OCI-LY3 (cell line): ENCODE data around the gene SLC37A1.
A peak's percentile ranks its signal among the peaks of the same experiment; 100 is the strongest.

Experiments
- H2AFZ ChIP-seq: fragments of 200-600, 300-600 bp; shearing (Covaris generic); 2 replicates; pipeline ENCODE4 v1.6.0; 2014; ENCODE audit warnings: antibody characterized with exemption, low read depth, low read length
- H3K27ac ChIP-seq: fragments of 200-600, 300-600 bp; sonication (generic); 2 replicates; pipeline ENCODE4 v1.5.1; 2014; ENCODE audit warnings: mild to moderate bottlenecking, low read length, moderate library complexity, mixed read lengths
- H3K27me3 ChIP-seq: fragments of 200-600, 300-600 bp; sonication (generic); 2 replicates; pipeline ENCODE4 v1.6.1; 2014; ENCODE audit warnings: low read depth, low read length, mixed read lengths
- H3K36me3 ChIP-seq: fragments of 200-600, 300-600 bp; sonication (generic); replicated peaks from 2 replicates; pipeline ENCODE3; 2014; ENCODE audit warnings: low read depth, low read length, mixed read lengths
- H3K4me1 ChIP-seq: fragments of 300-600, 200-600 bp; sonication (generic); 2 replicates; pipeline ENCODE4 v1.6.1; 2014; ENCODE audit warnings: low read length, mixed read lengths
- H3K4me2 ChIP-seq: fragments of 200-600, 300-600 bp; sonication (generic); 2 replicates; pipeline ENCODE4 v1.6.1; 2014; ENCODE audit warnings: low read length, mixed read lengths
- H3K4me3 ChIP-seq: fragments of 300-600, 200-600 bp; sonication (generic); 2 replicates; pipeline ENCODE4 v1.5.1; 2014; ENCODE audit warnings: antibody characterized with exemption, mild to moderate bottlenecking, low read length, moderate library complexity
- H3K79me2 ChIP-seq: fragments of 300-600, 200-600 bp; shearing (Covaris generic); 2 replicates; pipeline ENCODE4 v1.6.1; 2014; ENCODE audit warnings: mild to moderate bottlenecking, low read length, mixed read lengths
- H3K9ac ChIP-seq: fragments of 300-600, 200-600 bp; shearing (Covaris generic); 2 replicates; pipeline ENCODE4 v1.6.0; 2014; ENCODE audit warnings: mild to moderate bottlenecking, low read length, moderate library complexity
- H3K9me3 ChIP-seq: fragments of 200-600, 300-600 bp; shearing (Covaris generic); 2 replicates; pipeline ENCODE4 v1.6.1; 2014; ENCODE audit warnings: low read length, mixed read lengths; ENCODE audit not compliant: insufficient read depth
- H4K20me1 ChIP-seq: fragments of 200-600, 300-600 bp; sonication (generic); 2 replicates; pipeline ENCODE4 v1.6.1; 2016; ENCODE audit warnings: low read length, mixed read lengths; ENCODE audit not compliant: insufficient read depth
- EZH2phosphoT487 ChIP-seq: fragments of 200-600 bp; shearing (Covaris generic); IDR thresholded peaks from 2 replicates; pipeline ENCODE4 v1.6.1; 2018; ENCODE audit warnings: antibody characterized with exemption, mixed run types, low read depth
- TF ChIP-seq, protein P1 (sequence below): fragments of 200-600, 300-600 bp; sonication (generic); IDR thresholded peaks from 2 replicates; pipeline ENCODE4 v1.5.1; 2014; ENCODE audit warnings: antibody characterized with exemption, low read length, low read depth

Gene SLC37A1

DNA sequence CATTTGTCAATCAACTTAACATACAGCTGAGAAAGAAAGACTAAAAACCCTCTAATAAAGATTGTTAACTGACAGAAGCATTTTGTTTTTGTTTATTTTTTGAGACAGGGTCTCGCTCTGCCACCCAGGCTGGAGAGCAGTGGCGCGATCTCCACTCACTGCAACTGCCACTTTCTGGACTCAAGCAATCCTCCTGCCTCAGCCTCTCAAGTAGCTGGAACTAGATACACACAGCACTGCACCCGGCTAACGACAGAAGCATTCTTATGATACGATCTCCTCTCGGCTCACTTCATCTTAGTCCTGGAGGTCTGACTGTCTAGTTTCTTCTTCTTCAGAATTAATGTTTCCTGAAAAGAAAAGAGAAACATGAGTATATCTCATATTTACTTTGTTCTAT, 41.1 kb upstream of the SLC37A1 start:
- Histone ChIP-seq H3K9me3 (no peaks in the 10 kb centered on the region), H4K20me1 (no peaks in the 10 kb centered on the region), H2AFZ (no peak overlapping the region), H3K79me2 (no peaks in the 10 kb centered on the region), H3K4me1 (peaks cover 88% of the 10 kb centered on the region), H3K9ac (no peak overlapping the region), H3K4me3 (no peak overlapping the region), H3K4me2 (no peak overlapping the region; the same call in 1 of the 2 replicates), H3K27me3 (no peaks in the 10 kb centered on the region), H3K27ac (no peak overlapping the region), H3K36me3 (no peaks in the 10 kb centered on the region)
- TF ChIP-seq EZH2phosphoT487 = no peak
- TF ChIP-seq, protein P1, sequence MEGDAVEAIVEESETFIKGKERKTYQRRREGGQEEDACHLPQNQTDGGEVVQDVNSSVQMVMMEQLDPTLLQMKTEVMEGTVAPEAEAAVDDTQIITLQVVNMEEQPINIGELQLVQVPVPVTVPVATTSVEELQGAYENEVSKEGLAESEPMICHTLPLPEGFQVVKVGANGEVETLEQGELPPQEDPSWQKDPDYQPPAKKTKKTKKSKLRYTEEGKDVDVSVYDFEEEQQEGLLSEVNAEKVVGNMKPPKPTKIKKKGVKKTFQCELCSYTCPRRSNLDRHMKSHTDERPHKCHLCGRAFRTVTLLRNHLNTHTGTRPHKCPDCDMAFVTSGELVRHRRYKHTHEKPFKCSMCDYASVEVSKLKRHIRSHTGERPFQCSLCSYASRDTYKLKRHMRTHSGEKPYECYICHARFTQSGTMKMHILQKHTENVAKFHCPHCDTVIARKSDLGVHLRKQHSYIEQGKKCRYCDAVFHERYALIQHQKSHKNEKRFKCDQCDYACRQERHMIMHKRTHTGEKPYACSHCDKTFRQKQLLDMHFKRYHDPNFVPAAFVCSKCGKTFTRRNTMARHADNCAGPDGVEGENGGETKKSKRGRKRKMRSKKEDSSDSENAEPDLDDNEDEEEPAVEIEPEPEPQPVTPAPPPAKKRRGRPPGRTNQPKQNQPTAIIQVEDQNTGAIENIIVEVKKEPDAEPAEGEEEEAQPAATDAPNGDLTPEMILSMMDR = no peak

DNA sequence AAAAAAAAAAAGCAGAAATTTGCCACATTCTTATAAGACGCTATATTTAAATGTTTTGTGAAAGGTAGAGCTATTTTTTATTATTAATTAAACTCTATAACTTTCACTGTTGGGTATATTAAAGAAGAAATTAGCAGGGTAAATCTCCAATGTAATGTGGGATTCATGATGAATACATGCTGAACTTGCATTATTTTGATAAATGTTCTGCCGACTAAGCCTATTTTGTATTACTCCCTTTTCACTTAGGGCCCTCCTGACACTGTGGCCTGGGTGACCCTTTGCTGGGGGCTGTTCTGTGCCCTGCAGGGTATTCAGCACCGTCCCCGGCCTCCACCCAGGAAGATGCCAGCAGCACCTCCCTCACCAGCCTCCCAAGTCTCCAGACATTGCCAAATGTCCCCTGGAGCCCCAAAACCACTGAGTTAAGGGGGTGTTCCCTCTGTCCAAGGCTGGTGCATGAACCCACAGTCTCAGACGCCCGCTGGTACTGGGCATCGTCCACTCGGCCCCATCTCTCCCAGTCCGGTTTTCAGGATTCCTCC, 40.1 kb upstream of the SLC37A1 start:
- Histone ChIP-seq H3K27me3 (no peaks in the 10 kb centered on the region), H3K4me1 (peaks cover 88% of the 10 kb centered on the region), H3K27ac (no peak overlapping the region), H3K79me2 (no peaks in the 10 kb centered on the region), H3K9me3 (no peaks in the 10 kb centered on the region), H4K20me1 (no peaks in the 10 kb centered on the region), H3K4me3 (no peak overlapping the region), H2AFZ (no peak overlapping the region), H3K36me3 (no peaks in the 10 kb centered on the region), H3K9ac (no peak overlapping the region), H3K4me2 (peak overlapping the region; percentile 83)
- TF ChIP-seq EZH2phosphoT487 = no peak
- TF ChIP-seq, protein P1 = no peak

DNA sequence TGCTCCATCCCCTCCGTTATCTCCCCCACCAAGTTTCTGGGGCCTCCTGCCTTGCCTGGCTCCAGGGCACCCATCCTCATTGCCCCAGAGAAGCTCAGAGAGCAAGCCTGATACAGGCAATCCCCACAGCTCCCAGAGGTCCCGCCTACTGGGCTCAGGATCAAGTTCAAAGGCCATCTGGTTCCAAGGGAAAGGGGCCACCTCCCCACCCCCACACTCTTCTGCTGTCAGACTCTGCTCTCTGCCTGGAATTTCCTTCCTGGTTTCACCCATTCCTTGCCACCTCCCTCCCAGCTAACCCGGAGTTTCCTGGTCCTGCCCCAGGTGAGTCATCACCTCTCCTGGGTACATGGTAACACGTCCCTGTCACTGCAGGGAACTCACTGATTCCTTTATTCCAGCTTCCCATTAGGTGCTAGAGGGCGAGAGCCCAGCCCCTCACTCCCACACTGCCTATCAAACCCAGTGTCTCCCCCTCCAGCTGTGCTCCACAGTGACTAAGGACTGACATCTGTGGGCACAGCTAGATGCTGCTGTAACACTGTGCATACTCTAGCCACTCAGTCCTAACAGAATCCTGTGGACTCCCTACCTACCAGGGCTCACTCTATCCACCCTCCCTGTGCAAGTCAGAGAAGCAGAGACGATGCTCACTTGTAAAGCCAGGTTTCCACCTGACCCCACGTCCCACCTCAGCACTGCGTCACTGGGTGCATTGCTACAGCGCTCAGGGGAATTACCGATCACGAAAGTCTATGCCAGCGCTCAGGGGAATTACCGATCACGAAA, 39.4 kb upstream of the SLC37A1 start:
- Histone ChIP-seq H3K9ac (no peak overlapping the region), H3K9me3 (no peaks in the 10 kb centered on the region), H3K4me1 (peaks cover 88% of the 10 kb centered on the region), H3K27ac (peak overlapping the region; percentile 20; the same call in 1 of the 2 replicates), H3K4me2 (peak overlapping the region; percentile 83), H3K27me3 (0 out of 2 replicates have a peak, but pooled peaks cover 2% of the 10 kb centered on the region), H4K20me1 (no peaks in the 10 kb centered on the region), H2AFZ (no peak overlapping the region), H3K79me2 (no peaks in the 10 kb centered on the region), H3K4me3 (peak overlapping the region; percentile 51), H3K36me3 (no peaks in the 10 kb centered on the region)
- TF ChIP-seq EZH2phosphoT487 = no peak
- TF ChIP-seq, protein P1 = no peak

DNA sequence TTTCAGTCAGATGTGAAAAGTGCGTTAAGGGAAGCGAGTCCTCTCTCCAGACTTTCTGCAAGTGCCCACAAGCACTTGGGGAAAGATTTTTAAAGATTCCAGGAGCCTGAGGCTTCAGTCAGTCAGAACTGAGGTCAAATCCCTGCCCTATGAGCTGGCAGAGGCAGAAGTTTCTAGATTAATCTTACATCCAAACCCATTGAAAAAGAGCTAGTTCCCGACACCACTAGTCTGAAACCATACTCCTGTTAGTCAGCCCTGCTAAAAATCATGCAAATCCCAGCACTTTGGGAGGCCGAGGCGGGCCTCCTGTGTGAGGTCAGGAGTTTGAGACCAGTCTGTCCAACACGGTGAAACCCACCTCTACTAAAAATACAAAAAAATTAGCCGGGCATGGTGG, 38.6 kb upstream of the SLC37A1 start:
- Histone ChIP-seq H3K4me2 (peak overlapping the region; percentile 83), H4K20me1 (no peaks in the 10 kb centered on the region), H2AFZ (no peak overlapping the region), H3K27me3 (0 out of 2 replicates have a peak, but pooled peaks cover 4% of the 10 kb centered on the region), H3K27ac (0 out of 2 replicates have a peak overlapping the region, but pooled peaks have one; percentile 22), H3K9me3 (no peaks in the 10 kb centered on the region), H3K79me2 (no peaks in the 10 kb centered on the region), H3K4me1 (peaks cover 89% of the 10 kb centered on the region), H3K4me3 (peak overlapping the region; percentile 51), H3K36me3 (no peaks in the 10 kb centered on the region), H3K9ac (peak overlapping the region; percentile 19; the same call in 1 of the 2 replicates)
- TF ChIP-seq, protein P1 = no peak
- TF ChIP-seq EZH2phosphoT487 = no peak
